GM18873 (cell line): ENCODE data around the gene CCM2L.
"Not testable (repeated sequence)": the region's sequence is repeated elsewhere in the genome, so short reads cannot be mapped to it uniquely, and the experiment has no call there.

Source experiments
- ATAC-seq: cut with Tn5 transposase; IDR thresholded peaks from one replicate; pipeline ENCODE4 v1.9.1; 2021; ENCODE audit warnings: mild to moderate bottlenecking, moderate library complexity, moderate number of reproducible peaks; ENCODE audit not compliant: unreplicated experiment, low FRiP score

Gene CCM2L

GRCh38 chr20:32027643-32028042 is 17.4 kb downstream of the CCM2L start:
- ATAC-seq = no peak

GRCh38 chr20:32028647-32029372 is 18.6 kb downstream of the CCM2L start:
- no peak for ATAC-seq

GRCh38 chr20:32029561-32029960 is 19.3 kb downstream of the CCM2L start:
- no peak for ATAC-seq

- no peak for ATAC-seq
Measured at GRCh38 chr20:32031007-32031958, 21.0 kb downstream of the CCM2L start.

GRCh38 chr20:32033316-32033715 is 23.1 kb downstream of the CCM2L start:
- no peak for ATAC-seq

- ATAC-seq = not testable (repeated sequence)
Measured at GRCh38 chr20:32033721-32034120, 23.5 kb downstream of the CCM2L start.

GRCh38 chr20:32034581-32035425 is 24.6 kb downstream of the CCM2L start:
- no peak for ATAC-seq

- ATAC-seq = no peak
Measured at GRCh38 chr20:32035426-32035779, 25.2 kb downstream of the CCM2L start.

- ATAC-seq = no peak
Measured at GRCh38 chr20:32036252-32036651, 26.0 kb downstream of the CCM2L start.

- no peak for ATAC-seq
Measured at GRCh38 chr20:32036716-32037485, 26.7 kb downstream of the CCM2L start.

GRCh38 chr20:32037929-32038328 is 27.7 kb downstream of the CCM2L start:
- no peak for ATAC-seq

- ATAC-seq = no peak
Measured at GRCh38 chr20:32040142-32040953, 30.1 kb downstream of the CCM2L start.

- ATAC-seq = no peak
Measured at GRCh38 chr20:32045999-32046398, 35.8 kb downstream of the CCM2L start.

GRCh38 chr20:32050324-32050841 is 40.1 kb downstream of the CCM2L start:
- ATAC-seq = no peak

GRCh38 chr20:32050851-32051556 is 40.8 kb downstream of the CCM2L start:
- no peak for ATAC-seq

- no peak for ATAC-seq
Measured at GRCh38 chr20:32051720-32052089, 41.5 kb downstream of the CCM2L start.

- no peak for ATAC-seq
Measured at GRCh38 chr20:32052090-32052777, 42.0 kb downstream of the CCM2L start, which contains the start of gene HCK. Gene HCK (plus strand): TSS chr20:32052242.
